ENCODE measurements around the gene REX1BD.
A peak's percentile ranks its signal among the peaks of the same experiment; 100 is the strongest.
"Not testable (repeated sequence)": the region's sequence is repeated elsewhere in the genome, so short reads cannot be mapped to it uniquely, and the experiment has no call there.

Gene REX1BD

DNA sequence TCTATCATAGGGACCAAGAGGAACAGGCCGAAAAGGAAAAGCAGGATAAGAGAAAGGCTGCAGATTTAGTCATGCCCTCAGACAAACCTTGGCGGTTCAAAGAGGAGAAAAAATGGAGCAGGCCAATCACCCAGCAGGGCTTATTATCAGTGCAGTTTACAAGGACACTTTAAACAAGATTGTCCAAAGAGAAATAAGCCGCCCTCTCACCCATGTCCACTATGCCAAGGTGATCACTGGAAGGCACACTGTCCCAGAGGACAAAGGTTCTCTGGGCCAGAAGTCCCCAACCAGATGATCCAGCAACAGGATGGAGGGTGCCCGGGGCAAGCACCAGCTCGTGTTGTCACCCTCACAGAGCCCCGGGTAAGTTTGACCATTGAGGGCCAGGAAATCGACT, 8.3 kb upstream of the REX1BD start:
- no peak for DNase-seq

DNA sequence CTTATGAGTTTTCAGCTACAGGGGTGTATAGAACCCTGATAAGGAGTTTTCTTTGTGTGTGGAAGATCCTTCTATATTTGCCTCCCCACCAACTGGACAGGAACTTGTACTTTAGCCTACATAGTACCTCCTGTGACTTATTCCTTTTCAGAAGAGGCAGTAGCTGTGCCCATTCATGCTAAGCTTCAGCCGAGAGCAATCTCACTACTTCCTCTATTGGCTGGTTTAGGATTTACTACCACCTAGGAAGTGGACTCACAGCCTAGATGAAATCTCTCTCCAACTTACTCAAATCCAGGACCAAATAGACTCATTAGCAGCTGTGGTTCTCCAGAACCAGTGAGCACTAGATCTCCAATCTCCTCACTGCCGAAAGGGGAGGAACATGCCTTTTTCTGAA, 2.3 kb upstream of the REX1BD start:
- DNase-seq: no peak

DNA sequence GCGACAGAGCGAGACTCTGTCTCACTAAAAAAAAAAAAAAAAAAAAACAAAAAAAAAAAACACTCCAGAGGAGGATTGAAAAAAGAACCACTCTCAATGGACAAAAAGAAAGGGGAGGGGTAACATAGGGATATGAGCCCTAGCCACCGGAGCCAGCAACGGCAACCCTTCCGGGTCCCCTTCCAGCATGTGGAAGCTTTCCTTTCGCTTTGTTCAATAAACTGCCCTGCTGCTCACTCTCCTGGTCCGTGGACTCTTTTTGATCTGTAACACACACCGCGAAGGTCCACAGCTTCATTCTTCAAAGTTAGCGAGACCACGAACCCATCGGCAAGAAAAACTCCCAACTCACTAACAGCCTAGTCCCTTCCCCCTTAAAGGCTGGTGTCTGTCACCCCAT, 1.0 kb upstream of the REX1BD start:
- DNase-seq: no peak

DNA sequence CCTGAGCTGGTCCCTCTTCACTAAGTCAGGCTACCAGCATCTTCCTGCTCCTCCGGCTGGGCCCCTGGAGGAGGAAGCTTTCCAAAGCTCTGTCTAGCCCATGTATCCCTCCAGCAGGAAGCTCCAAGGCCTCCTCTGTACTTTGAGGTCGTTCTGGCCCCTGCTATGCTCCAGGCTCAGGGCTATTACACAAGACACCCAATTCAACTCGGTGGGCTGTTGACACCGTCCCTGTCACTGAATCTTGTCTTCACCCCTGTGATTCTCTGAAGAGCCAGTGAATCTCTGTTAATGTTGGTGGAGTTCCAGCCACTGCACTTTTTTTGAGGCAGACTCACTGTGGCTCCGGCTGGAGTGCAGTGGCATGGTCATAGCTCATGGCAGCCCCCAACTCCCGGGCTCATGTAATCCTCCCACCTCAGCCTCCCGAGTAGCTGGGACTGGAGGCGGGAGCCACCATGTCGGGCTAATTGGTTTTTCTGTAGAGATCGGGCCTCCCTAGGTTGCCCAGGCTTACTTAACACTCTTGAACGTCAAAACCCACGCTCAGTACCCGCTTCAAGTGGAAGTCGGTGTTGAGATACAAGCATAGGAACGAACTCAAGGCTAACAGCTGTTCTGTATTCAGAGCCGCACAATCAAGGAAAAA, 512 bp upstream of the REX1BD start:
- no peak for DNase-seq

DNA sequence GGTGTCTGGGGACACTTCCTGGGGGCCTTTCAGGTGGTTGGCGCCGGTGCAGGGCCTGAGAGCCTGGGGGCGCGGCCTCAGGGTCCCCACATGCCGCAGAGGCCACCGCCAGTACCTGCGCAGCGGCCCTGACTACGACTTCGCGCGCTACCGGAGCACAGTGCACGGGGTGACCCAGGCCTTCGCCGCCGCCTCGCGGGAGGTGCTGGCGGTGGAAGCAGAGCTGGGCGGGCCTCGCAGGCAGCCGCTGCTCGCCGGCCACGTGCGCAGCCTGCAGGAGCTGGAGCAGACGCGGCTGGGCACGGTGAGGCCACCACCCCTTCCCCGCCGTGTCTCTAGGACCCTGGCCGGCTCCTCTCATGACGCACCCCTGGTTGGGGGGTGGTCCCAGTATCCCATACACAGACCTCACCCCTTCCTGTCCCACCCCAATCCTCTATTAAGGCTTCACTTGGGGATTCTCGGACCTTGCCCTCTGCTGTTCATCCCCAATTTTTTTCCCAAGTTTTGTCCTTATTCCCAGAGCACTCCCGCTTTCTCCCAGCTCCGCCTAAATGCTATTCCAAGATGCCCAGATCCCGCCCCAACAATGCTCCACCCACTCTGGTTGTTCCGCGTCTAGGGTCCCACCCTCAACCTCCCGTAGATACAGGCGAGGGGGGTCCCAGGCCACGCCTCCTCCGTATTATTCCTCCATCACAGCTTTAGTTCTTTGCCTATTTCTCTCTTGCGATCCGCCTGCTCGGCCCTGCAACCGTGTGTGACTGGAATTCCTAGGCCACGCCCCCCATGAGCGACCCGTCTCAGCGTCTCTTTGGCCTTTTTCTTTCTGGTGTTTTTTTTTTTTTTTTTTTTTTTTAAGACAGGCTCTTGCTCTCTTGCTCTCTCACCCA, 1.0 kb downstream of the REX1BD start:
- peak; percentile 69 for DNase-seq

DNA sequence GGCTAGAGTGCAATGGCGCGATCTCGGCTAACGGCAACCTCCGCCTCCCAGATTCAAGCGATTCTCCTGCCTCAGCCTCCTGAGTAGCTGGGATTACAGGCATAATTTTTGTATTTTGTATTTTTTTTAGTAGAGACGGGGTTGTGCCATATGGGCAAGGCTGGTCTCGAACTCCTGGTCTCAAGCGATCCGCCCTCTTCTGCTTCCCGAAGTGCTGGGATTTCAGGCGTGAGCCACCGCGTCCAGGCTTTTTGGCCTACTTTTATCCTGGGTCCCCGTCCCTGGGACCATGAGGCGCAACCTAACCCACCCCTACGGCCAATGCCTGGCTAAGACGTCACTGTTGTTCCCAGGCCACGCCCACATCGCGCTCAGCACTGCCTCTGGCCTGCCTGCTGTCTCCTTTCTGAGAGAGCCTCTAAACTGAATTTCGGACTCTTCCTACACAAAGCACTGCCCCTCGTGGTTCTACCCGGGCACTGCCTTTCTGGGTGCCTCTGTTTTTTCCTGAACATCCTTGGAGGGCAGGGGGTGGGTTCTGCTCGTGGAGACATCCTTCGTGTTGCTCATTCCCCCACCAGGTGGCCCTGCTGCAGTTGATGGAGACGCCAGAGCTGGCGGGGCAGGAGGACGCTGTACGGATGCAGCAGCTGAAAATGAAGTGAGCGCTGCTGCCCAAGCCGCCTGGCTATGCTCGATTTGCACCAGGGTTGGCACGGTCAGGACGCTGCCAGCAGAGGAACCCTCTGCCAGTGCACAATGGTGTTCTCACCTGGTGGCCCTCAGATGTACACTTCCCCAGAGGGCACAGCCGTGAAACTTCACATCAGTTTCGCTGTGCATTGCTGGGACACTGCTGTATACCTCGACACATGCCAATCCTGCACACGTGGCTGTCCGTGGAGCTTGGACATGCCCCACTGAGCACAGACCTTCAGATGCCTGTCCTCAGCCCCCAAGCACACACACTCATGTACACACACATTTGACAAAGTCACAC, 2.0 kb downstream of the REX1BD start:
- DNase-seq: no peak

DNA sequence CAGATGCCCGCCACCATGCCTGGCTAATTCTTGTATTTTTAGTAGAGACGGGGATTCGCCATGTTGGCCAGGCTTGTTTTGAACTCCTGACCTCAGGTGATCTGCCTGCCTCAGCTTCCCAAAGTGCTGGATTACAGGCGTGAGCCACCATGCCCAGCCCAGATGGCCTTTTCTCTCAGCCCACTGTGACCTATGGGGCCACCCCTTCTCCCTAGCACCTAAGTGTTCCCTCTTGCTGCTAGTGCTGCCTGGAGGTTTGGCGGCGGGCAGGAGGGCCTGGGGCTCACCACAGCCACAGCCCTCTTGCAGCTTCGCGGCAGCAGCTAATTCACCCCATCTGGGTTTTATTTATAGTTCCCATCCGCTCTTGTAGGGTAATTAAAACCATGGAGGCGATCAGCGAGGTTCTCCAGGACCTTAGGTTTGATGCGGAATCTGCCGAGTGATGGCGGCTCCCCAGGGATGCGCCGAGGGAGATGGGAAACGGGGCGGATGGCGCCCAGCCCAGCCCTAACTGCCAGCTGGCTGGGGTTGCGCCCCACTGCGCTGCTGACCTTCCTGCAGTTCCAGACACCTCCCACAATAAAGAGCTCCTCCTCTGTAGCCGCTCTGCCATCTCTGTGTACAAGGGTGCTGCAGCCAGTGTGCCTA, 3.3 kb downstream of the REX1BD start:
- DNase-seq: no peak

DNA sequence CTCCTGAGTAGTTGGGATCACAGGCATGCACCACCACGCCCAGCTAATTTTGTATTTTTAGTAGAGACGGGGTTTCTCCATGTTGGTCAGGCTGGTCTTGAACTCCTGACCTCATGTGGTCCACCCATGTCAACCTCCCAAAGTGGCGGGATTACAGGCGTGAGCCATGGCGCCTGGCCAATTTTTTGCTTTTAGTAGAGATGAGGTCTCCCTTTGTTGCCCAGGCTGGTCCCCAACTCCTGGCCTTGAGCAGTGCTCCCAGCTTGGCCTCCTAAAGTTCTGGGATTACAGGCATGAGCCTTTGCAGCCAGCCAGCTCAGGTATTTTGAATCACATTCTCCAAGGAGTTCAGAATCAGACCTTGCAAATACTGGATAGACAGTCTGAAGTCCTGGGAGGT, 4.1 kb downstream of the REX1BD start:
- not testable (repeated sequence) for DNase-seq

DNA sequence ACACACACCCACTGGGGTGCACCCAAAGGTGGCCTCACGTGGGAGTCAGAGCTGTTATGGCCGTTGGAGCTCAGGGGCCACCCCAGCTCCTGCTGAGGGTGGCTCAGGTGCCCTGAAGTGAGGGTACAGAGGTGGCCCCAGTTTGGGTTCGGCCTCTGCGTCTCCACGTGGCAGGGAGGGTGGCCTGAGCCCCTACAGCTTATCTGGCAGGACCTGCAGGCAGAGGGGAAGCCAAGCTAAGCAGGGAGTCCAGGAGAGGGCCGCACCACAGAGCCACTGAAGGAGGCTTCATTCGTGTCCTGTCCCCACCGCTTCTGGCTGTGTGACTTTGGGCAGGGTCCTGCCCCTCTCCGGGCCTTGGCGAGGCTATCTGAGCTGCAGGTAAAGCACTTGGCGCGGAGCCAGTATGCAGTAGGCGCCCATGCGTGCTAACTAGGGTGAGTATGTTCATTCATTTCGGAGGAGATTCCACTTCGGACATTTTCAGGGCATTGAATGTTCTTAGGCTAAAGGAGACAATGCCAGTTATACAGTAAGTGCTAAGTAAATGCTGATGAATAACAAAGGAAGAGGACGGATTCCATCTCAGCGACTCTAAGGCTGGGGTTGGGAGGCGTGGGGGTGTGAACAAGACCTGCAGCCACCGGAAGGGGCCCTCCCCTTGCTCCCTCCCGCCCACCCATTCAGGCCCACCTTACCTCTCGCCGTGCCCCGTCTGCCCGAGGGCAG, 4.9 kb downstream of the REX1BD start:
- no peak for DNase-seq

DNA sequence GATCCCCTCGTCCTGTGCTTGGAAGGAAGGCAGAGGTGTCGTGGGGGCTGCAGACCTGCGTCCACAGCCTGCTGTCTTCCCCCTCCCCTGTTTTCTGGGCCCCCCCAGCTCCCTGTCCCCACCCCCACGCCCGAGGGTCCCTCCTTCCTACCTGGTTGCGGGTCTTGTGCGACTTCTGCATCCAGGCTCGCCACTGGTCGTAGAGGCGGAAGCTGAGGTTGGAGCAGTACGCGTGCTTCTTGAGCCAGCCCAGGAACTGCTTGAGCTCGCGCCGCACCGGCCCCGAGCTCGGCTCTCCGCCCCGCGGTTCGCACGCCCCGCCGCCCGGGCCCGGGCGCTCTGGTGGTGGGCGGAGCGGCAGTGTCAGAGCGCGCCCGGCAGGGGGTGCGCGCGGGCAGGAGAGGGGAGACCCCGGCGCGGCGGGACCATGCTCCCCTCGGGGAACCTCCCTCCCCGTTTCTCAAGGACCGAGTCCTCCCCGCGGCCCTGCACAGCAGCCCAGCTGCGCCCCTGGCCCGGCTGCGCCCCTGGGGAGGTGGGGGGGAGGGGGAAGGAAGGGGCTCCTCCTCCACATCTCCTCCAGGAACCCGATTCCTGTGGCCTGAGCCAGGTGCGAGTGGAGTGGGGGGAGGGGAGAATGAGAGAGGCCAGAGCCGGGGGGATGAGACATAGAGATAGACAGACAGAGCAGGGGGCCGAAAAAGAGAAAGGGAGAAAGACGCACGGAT, 5.7 kb downstream of the REX1BD start:
- peak; percentile 78 for DNase-seq

DNA sequence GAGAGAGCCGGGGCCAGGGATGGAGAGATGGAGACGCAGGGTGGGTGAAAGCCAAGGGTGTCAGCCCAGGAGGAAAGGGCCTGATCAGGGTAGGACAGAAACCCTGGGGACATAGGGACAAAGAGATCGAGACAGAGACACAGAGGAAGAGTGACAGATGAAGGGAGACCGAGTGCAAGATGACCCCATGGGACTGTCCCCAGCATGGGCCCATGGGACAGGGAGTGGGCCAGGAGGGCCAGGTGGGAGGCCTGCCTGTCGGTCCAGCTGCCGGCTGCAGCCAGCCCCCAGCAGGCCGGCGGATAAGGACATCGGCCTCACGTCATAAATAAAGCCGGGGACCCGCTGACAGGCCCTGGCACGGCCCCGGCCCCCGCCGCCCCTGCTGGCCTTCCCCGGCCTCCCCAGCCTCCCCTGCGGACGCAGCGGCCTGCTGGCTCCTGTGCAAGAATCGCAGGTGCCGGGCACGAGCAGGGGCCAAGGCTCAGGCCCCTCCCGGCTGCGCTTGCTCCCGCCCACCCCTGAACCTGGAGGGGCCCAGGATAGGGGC, 6.3 kb downstream of the REX1BD start:
- no peak for DNase-seq

DNA sequence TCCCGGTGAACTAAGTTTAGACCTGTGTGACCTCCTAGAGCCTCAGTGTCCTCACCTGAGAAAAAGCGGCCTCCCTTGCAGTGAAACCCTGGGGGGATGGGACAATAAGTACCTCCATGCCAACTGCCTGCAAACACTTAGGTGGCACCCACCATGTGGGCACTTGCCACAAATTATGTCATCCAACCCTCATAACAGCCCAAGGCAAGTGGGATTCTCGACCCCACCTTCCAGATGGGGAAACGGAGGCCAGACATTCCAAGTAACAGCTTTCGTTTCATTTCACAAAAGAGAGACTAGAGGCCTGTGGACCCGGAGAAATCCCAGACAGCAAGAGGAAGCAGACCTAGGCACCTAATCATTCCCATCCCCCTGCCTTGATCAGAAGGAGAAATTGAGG, 6.9 kb downstream of the REX1BD start:
- no peak for DNase-seq

DNA sequence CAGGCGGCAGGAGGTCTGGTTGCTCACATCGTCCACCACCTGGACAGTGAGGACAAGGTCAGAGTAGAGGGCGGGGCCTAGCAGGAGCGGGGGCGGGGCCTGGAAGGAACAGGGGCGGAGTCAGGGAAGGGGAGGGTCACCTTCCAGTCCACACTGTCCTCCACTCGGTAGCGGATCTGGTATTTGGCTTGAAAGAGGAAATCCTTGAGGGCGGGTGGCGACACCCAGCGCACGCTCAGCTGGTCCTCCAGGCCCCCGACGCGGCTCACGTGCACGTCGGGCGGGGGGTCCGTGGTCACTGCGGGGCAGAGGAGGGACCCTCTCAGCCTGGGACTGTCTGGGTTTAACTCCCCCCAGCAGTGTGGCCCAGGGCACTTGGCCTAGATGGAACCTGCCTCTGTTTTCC, 8.2 kb downstream of the REX1BD start:
- no peak for DNase-seq

DNA sequence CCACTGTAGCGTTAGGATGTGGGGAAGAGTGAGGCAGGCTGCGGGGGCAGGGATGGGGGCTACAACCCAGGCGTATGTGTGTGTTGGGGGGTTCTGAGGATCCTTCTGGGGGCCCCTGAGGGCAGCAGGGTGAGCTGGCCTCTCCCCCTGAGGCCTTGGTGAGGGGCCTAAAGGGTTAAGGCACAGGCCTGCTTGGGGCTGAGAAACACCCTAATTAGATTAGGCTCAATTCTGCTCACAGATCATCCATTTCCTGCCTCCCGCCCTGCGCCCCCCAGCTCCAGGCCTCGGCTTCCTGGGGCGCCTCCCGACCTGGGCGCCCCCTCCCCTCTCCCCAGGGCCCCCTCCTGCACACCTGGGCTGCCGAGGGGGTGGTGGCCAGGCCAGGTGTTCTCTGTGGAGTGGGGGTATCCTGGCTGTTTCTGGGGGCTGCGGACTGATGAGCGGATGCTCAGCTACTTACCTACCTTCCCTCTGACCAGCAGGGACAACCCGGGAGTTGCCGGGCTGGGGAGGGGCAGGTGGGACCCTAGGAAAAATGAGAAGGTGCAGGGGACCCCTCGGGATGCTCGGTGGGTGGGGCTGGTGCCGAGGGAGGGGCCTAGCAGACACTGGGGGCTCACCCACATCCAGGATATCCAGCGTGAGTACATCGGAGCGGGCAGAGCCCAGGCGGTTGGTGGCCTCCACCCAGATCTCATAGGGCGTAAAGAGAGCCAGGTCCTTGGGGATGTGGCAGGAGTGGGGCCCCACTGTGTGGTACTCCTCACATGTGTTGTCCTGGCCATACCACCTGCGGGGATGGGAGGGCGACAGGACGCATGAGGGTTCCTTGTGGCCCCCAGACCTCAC, 9.4 kb downstream of the REX1BD start:
- no peak for DNase-seq

DNA sequence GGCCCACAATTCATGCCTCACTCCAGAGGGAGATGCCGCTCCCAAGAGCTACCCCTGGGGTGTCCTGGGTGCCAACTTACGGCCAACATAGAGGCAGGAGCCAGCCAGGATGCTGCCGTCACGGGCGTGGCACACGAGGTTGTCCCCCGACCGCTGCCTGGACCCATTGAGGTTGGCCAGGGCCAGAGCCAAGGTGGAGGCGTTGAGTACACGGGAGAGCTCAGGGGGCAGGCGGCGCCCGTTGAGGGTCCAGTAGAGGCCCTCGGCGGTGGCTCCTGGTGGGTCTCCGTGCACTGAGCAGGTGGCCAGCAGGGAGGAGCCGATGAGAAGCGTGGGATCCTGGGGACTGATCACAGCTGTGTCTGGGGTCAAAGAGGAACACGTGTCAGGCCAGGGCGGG, 10.9 kb downstream of the REX1BD start:
- DNase-seq: no peak

DNA sequence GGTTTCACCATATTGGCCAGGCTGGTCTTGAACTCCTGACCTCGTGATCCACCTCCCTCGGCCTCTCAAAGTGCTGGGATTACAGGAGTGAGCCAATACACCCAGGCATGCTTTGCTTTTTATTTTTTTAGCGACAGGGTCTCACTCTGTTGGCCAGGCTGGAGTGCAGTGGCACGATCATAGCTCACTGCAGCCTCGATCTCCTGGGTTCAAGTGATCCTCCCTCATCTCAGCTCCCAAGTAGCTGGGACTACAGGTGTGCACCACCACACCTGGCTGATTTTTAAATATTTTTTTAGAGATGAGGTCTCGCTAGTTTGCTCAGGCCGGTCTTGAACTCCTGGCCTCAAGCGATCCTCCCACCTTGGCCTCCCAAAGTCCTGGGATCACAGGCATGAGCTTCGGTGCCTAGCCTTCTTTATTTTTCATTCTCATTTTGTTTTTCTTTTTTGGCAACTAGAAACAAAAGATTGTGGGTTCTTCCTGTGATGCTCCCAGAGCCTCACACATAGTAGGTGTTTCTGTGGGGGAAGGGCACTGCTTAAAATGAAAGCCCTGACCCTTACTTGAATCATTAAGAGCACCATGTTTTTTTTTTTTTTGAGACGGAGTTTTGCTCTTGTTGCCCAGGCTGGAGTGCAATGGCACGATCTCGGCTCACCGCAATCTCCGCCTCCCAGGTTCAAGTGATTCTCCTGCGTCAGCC, 12.2 kb downstream of the REX1BD start:
- not testable (repeated sequence) for DNase-seq

DNA sequence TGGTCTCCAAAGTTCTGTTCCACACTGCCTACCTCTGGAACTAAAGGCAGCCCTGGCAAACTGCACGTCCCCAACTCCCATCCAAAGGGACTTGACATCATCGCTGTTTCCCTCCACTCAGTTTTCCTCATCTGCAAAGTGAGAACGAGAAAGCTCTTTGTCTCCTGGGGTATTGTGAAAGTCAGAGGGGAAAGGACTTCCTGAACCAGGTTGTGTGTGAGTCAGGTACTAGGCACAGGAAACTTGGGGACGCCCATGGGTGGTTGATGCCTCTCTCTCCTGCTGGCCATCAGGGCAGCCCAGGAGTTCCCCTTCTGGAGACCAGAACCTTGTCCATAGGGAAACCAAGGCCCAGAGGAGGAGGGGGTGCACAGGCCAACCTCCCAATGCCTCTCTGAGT, 13.3 kb downstream of the REX1BD start:
- DNase-seq: no peak

DNA sequence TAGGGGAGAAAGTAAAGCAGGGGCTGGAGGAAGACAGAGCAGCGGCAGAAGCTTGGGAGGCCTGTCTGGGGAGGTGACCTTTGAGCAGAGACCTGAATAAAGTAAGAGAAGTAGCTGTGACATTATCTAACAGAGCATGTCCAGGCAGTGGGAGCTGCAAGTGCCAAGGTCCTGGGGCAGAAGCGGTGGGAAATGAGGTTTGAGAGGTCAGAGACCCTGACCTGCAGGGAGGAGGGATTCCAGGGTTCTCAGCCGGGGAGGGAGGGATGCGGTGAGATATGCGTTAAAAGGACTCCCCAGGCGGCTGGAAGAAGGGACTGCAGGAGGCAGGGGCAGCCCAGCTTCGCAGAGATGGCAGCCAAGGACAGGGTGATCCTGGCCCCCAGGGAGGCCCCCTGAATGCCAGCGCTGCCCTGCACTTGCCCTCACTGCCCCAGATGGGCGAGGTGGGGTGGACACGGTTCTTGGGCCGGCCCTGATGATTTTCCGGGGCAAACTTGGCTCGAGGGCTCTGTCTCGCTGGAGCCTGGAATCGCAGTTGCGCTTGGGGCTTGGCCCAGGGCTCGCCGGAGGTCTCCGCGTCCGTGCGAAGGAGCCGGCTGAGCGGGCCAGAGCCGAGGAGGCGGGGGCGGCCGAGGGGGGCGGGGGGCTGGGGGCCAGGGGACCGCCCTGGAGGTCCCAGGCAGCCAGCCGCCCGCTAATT, 14.8 kb downstream of the REX1BD start:
- DNase-seq: peak; percentile 37
